Neural cell (in vitro differentiated cells): ENCODE results near the gene RAD51B. TPM values are rescaled to one million over a fixed set of nuclear protein-coding genes. Genes with fewer than 3 reads are reported as not detected.

ENCODE experiments used
- H2AFZ ChIP-seq: fragments of 200-600, 300-800 bp; sonication (generic), shearing (Covaris generic); 2 replicates; pipeline ENCODE4 v1.6.0; 2014; ENCODE audit warnings: low read depth, mild to moderate bottlenecking, antibody characterized with exemption, low read length, moderate library complexity
- H3F3A ChIP-seq: fragments of 200-600 bp; shearing (Covaris generic); 2 replicates; pipeline ENCODE4 v1.6.1; 2016; ENCODE audit warnings: mild to moderate bottlenecking, moderate library complexity, mixed read lengths, antibody characterized with exemption, low read length; ENCODE audit not compliant: insufficient read depth, poor library complexity, severe bottlenecking
- H3K27ac ChIP-seq: fragments of 200-600, 300-800 bp; sonication (generic), shearing (Covaris generic); 2 replicates; pipeline ENCODE4 v1.5.1; 2014; ENCODE audit warnings: mild to moderate bottlenecking, low read length, moderate library complexity
- H3K27me3 ChIP-seq: fragments of 300-800, 200-600 bp; sonication (generic), shearing (Covaris generic); 2 replicates; pipeline ENCODE4 v1.6.0; 2014; ENCODE audit warnings: mild to moderate bottlenecking, low read depth, low read length, moderate library complexity; ENCODE audit not compliant: insufficient read depth
- H3K36me3 ChIP-seq: fragments of 300-800, 200-600 bp; sonication (generic), shearing (Covaris generic); 2 replicates; pipeline ENCODE4 v1.5.1; 2014; ENCODE audit warnings: mild to moderate bottlenecking, antibody characterized with exemption, low read length, moderate library complexity; ENCODE audit not compliant: insufficient read depth
- H3K4me2 ChIP-seq: fragments of 300-800, 200-600 bp; sonication (generic), shearing (Covaris generic); 2 replicates; pipeline ENCODE4 v1.6.0; 2014; ENCODE audit warnings: mild to moderate bottlenecking, low read length
- H3K4me3 ChIP-seq: fragments of 300-800, 200-600 bp; sonication (generic), shearing (Covaris generic); 2 replicates; pipeline ENCODE4 v1.5.1; 2014; ENCODE audit warnings: mild to moderate bottlenecking, low read length, moderate library complexity
- H3K79me2 ChIP-seq: fragments of 200-600 bp; shearing (Covaris generic); replicated peaks from 2 replicates; pipeline ENCODE4 v1.6.0; 2014; ENCODE audit warnings: mild to moderate bottlenecking, low read length, moderate library complexity; ENCODE audit not compliant: insufficient read depth
- H3K9ac ChIP-seq: fragments of 300-800, 200-600 bp; sonication (generic), shearing (Covaris generic); 2 replicates; pipeline ENCODE4 v1.6.1; 2016; ENCODE audit warnings: mild to moderate bottlenecking, low read length, mixed read lengths
- H3K9me2 ChIP-seq: fragments of 200-600 bp; shearing (Covaris generic); 2 replicates; pipeline ENCODE4 v1.6.1; 2016; ENCODE audit warnings: mild to moderate bottlenecking, low read length, mixed read lengths; ENCODE audit not compliant: insufficient read depth
- H3K9me3 ChIP-seq: fragments of 200-600, 300-800 bp; sonication (generic), shearing (Covaris generic); 2 replicates; pipeline ENCODE4 v1.6.1; 2016; ENCODE audit warnings: mild to moderate bottlenecking, mixed run types, low read length, moderate library complexity, mixed read lengths
- H4K20me1 ChIP-seq: fragments of 200-600 bp; shearing (Covaris generic); 2 replicates; pipeline ENCODE4 v1.6.1; 2016; ENCODE audit warnings: mild to moderate bottlenecking, mixed run types; ENCODE audit not compliant: insufficient read depth
- EP300 ChIP-seq: fragments of 450-650 bp; conservative IDR thresholded peaks from 2 replicates; pipeline ENCODE4 v1.6.1; 2014; ENCODE audit warnings: antibody characterized with exemption, mild to moderate bottlenecking, moderate library complexity; ENCODE audit not compliant: poor library complexity, severe bottlenecking
- EZH2 ChIP-seq: fragments of 200-600, 300-800 bp; shearing (Covaris generic), sonication (generic); IDR thresholded peaks from 2 replicates; pipeline ENCODE4 v1.6.1; 2014; ENCODE audit warnings: antibody characterized with exemption, low read length, borderline replicate concordance, mild to moderate bottlenecking; ENCODE audit not compliant: insufficient read depth, poor library complexity, severe bottlenecking
- MXI1 ChIP-seq: fragments of 450-650 bp; conservative IDR thresholded peaks from 2 replicates; pipeline ENCODE4 v1.6.1; 2014; ENCODE audit warnings: antibody characterized with exemption, mild to moderate bottlenecking; ENCODE audit not compliant: poor library complexity, severe bottlenecking
- POLR2AphosphoS5 ChIP-seq: IDR thresholded peaks from 2 replicates; pipeline ENCODE4 v1.6.1; 2012
- RAD21 ChIP-seq: fragments of 450-650 bp; conservative IDR thresholded peaks from 2 replicates; pipeline ENCODE4 v1.6.1; 2014; ENCODE audit warnings: antibody characterized with exemption, mild to moderate bottlenecking, moderate library complexity
- SMC3 ChIP-seq: fragments of 450-650 bp; conservative IDR thresholded peaks from 2 replicates; pipeline ENCODE4 v1.6.1; 2014; ENCODE audit warnings: antibody characterized with exemption, mild to moderate bottlenecking, moderate library complexity; ENCODE audit not compliant: poor library complexity
- TAF1 ChIP-seq: IDR thresholded peaks from 2 replicates; pipeline ENCODE4 v1.6.1; 2012; ENCODE audit warnings: low read depth
- polyA plus RNA-seq: library from polyadenylated mRNA; depleted of rRNA; stranded (reverse); fragments of >200 nt; gene quantifications from 2 replicates; pipeline ENCODE4 v1.2.3, GENCODE V29; 2014
- TF ChIP-seq, protein P1 (sequence below): fragments of 450-650 bp; IDR thresholded peaks from 2 replicates; pipeline ENCODE4 v1.5.1; 2014; ENCODE audit warnings: antibody characterized with exemption, mild to moderate bottlenecking, moderate library complexity; ENCODE audit not compliant: poor library complexity, severe bottlenecking
- TF ChIP-seq, protein P2 (sequence below): IDR thresholded peaks from 2 replicates; pipeline ENCODE4 v1.6.1; 2012; ENCODE audit warnings: borderline replicate concordance

Gene RAD51B
- polyA plus RNA-seq, 1 donor from 2014 or later, result 3.1 TPM

DNA sequence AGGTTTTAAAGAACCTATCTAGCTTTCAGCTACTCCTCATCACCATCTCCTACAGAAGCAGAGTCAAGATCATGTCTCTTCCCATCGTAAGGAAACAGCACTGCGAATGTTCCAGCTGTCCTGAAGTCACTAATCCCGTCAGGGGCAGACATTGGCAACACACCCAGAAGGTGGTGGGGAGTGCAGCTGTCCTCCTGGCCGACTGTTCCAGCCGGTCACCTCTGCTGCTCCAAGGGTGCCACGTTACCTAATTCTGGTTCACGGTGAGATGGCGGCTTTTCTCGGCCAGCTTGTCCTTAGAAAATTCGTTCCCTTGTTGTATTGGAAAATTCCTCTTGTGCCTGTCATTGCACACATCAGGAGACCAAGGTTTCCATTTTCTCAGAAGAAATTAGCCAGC is 777.1 kb downstream of the RAD51B start:
- no peak overlapping the region for H3K4me3 ChIP-seq
- no peaks in the 10 kb centered on the region for H3K36me3 ChIP-seq
- no peak overlapping the region for H3K4me2 ChIP-seq
- no peaks in the 10 kb centered on the region for H3K79me2 ChIP-seq
- TF ChIP-seq, protein P1, sequence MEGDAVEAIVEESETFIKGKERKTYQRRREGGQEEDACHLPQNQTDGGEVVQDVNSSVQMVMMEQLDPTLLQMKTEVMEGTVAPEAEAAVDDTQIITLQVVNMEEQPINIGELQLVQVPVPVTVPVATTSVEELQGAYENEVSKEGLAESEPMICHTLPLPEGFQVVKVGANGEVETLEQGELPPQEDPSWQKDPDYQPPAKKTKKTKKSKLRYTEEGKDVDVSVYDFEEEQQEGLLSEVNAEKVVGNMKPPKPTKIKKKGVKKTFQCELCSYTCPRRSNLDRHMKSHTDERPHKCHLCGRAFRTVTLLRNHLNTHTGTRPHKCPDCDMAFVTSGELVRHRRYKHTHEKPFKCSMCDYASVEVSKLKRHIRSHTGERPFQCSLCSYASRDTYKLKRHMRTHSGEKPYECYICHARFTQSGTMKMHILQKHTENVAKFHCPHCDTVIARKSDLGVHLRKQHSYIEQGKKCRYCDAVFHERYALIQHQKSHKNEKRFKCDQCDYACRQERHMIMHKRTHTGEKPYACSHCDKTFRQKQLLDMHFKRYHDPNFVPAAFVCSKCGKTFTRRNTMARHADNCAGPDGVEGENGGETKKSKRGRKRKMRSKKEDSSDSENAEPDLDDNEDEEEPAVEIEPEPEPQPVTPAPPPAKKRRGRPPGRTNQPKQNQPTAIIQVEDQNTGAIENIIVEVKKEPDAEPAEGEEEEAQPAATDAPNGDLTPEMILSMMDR, result no peak
- TF ChIP-seq RAD21, result no peak
- TF ChIP-seq EP300, result no peak
- no peak for TF ChIP-seq SMC3
- TF ChIP-seq POLR2AphosphoS5, result no peak
- TF ChIP-seq TAF1, result no peak
- no peak for TF ChIP-seq MXI1
- TF ChIP-seq, protein P2, sequence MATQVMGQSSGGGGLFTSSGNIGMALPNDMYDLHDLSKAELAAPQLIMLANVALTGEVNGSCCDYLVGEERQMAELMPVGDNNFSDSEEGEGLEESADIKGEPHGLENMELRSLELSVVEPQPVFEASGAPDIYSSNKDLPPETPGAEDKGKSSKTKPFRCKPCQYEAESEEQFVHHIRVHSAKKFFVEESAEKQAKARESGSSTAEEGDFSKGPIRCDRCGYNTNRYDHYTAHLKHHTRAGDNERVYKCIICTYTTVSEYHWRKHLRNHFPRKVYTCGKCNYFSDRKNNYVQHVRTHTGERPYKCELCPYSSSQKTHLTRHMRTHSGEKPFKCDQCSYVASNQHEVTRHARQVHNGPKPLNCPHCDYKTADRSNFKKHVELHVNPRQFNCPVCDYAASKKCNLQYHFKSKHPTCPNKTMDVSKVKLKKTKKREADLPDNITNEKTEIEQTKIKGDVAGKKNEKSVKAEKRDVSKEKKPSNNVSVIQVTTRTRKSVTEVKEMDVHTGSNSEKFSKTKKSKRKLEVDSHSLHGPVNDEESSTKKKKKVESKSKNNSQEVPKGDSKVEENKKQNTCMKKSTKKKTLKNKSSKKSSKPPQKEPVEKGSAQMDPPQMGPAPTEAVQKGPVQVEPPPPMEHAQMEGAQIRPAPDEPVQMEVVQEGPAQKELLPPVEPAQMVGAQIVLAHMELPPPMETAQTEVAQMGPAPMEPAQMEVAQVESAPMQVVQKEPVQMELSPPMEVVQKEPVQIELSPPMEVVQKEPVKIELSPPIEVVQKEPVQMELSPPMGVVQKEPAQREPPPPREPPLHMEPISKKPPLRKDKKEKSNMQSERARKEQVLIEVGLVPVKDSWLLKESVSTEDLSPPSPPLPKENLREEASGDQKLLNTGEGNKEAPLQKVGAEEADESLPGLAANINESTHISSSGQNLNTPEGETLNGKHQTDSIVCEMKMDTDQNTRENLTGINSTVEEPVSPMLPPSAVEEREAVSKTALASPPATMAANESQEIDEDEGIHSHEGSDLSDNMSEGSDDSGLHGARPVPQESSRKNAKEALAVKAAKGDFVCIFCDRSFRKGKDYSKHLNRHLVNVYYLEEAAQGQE, result no peak
- no peak for TF ChIP-seq EZH2
- H3K27me3 ChIP-seq, result no peaks in the 10 kb centered on the region
- H4K20me1 ChIP-seq, result no peaks in the 10 kb centered on the region
- no peaks in the 10 kb centered on the region for H3K9me2 ChIP-seq
- H2AFZ ChIP-seq, result no peak overlapping the region
- no peak overlapping the region for H3K27ac ChIP-seq
- H3F3A ChIP-seq, result no peaks in the 10 kb centered on the region
- no peak overlapping the region for H3K9ac ChIP-seq
- H3K9me3 ChIP-seq, result no peaks in the 10 kb centered on the region

DNA sequence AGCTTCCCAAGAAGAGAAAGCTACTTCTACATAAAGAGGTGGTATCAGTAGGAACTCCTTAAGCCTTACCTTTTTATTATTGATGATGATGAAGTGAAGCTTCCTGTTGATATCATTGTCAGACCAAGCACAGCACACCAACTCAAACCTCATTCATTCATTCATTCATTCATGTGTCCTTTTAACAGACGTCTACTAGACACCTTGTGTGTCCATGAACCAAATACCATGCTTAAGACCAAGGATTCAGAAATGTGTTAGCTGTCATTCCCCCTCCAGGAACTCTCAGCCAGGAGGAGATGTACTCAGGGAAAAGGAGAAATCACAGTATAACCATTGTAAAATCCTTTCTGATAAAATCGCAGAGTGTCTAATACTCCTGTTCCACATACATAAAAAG is 778.5 kb downstream of the RAD51B start:
- no peaks in the 10 kb centered on the region for H3F3A ChIP-seq
- no peak overlapping the region for H3K4me2 ChIP-seq
- no peak for TF ChIP-seq POLR2AphosphoS5
- no peaks in the 10 kb centered on the region for H3K79me2 ChIP-seq
- no peaks in the 10 kb centered on the region for H3K9me3 ChIP-seq
- H4K20me1 ChIP-seq, result no peaks in the 10 kb centered on the region
- H3K27ac ChIP-seq, result no peak overlapping the region
- no peak overlapping the region for H3K9ac ChIP-seq
- no peak overlapping the region for H3K4me3 ChIP-seq
- no peak overlapping the region for H2AFZ ChIP-seq
- no peaks in the 10 kb centered on the region for H3K9me2 ChIP-seq
- H3K36me3 ChIP-seq, result no peaks in the 10 kb centered on the region
- no peaks in the 10 kb centered on the region for H3K27me3 ChIP-seq
